GM12872 (cell line): ENCODE measurements around the gene MAP3K4.
A peak's percentile ranks its signal among the peaks of the same experiment; 100 is the strongest.

ENCODE experiments used
- TF ChIP-seq, protein P1 (sequence below): IDR thresholded peaks from 3 replicates; pipeline ENCODE4 v1.5.1; 2011; ENCODE audit warnings: low read depth, mild to moderate bottlenecking, low read length, moderate library complexity; ENCODE audit not compliant: insufficient read depth

MAP3K4 gene

DNA sequence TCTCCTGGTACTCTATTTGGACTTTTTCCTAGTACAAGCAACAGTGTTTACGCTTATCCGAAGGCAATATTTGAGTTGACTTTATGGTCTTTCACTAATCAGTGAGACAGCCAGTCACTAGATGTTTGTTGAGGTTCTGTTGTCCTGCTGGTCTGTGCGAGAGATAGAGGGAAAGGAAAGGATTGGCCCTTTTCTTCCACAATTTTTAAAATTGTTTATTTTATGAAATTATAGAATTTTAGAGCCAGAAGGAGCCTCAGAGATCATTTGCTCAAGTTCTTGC is 44.4 kb downstream of the MAP3K4 start:
- TF ChIP-seq, protein P1, sequence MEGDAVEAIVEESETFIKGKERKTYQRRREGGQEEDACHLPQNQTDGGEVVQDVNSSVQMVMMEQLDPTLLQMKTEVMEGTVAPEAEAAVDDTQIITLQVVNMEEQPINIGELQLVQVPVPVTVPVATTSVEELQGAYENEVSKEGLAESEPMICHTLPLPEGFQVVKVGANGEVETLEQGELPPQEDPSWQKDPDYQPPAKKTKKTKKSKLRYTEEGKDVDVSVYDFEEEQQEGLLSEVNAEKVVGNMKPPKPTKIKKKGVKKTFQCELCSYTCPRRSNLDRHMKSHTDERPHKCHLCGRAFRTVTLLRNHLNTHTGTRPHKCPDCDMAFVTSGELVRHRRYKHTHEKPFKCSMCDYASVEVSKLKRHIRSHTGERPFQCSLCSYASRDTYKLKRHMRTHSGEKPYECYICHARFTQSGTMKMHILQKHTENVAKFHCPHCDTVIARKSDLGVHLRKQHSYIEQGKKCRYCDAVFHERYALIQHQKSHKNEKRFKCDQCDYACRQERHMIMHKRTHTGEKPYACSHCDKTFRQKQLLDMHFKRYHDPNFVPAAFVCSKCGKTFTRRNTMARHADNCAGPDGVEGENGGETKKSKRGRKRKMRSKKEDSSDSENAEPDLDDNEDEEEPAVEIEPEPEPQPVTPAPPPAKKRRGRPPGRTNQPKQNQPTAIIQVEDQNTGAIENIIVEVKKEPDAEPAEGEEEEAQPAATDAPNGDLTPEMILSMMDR: no peak

DNA sequence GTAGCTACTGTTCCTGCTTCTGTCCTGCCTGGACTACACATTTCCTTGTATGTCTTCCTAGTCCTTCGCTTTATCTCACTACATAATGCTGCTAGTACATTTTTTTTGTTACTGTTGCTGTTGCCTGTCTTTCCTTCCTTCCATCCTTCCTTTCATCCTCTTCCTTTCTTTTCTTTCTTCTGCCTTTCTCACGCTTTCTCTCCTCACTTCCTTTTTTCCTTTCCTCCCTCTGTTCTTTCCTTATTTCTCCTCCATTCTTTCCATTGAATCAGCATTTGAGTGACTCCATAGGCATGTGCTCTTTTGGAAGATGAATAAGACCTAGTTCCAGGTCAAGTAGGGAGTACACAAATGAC is 46.3 kb downstream of the MAP3K4 start:
- TF ChIP-seq, protein P1: 0 out of 3 replicates have a peak, but pooled peaks have one; percentile 11

GRCh38 chr6:161038229-161039031 is 46.9 kb downstream of the MAP3K4 start:
- TF ChIP-seq, protein P1: no peak

DNA sequence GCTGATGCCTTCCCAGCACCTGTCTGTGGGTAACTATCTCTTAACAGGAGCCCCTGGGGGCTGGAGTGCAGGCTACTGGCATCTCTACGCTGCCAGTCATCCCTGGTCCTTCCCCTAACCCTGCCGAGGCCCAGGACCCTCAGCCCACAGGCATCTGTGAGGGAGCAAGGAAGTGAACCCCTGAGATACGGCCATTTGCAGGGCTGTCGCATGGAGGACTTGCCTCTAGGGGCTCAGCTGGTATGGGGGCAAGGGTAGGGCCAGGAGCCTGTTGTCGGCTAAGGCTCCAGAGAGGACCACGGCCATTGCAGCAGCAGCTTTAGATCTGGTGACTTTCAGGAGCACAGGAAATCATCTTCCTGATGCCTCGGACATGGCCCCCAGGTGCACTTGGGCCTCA is 49.7 kb downstream of the MAP3K4 start:
- TF ChIP-seq, protein P1: no peak

DNA sequence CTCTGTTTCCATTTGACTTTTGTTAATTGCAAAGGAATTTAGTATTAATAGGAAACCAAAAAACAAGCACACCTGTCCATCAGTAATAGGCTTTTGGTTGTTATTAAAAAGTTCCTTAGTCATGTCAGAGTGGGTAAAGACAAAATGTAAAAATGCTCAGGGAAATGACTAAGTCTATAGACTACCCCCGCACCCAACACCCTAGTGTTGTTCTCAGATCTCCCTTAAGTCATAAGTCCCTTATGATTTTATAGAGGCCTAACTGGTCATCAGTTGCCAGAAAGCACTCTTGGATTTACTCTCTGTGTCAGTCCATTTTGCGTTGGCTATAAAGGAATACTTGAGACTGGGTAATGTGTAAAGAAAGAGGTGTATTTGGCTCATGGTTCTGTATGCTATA is 52.8 kb downstream of the MAP3K4 start:
- TF ChIP-seq, protein P1: no peak

- TF ChIP-seq, protein P1: no peak
Observed at GRCh38 chr6:161048641-161049040, 57.1 kb downstream of the MAP3K4 start.

DNA sequence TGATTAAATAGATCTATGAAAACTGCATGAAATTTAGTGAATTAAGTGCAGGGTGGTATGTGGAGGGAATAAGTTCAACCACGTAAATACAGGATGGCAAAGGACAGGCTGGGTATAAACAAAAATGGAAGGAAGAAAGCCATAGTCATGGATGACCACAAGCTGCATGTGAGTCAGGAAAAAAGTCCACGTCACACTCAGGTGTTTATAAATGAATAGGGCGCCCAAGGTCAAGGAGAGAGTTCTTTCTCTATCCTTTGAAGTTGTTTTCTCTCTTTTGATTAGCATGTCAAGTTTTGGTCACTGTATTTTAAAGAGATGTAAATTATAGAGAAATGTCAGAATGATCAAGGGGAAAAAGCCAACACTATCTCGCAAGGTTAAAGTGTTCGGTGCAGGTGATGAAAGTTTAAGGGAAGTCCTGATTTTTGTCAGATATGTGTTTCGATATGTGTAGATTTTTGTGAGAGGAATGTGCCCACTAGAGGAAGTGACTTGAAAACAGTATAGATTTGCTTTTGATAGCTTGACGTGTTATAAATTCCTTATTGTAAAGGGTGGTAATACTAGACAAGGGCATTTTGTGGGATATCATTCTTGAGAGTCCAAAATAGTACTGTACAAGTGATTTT is 58.7 kb downstream of the MAP3K4 start:
- TF ChIP-seq, protein P1: no peak
